ENCODE measurements around the gene SPPL2B.

GRCh38 chr19:2341244-2341751, 12.8 kb downstream of the SPPL2B start:
- TF ChIP-seq POLR2A (IDR thresholded peaks at IDR 0.05) (no peak), CTCF (IDR thresholded peaks at IDR 0.05) (no peak)

All from upper lobe of left lung (tissue), 4 donors.